Muscle of leg (tissue), 11 donors: Measurements from ENCODE around the gene C19orf73. TPM values are rescaled to one million over a fixed set of nuclear protein-coding genes. Genes with fewer than 3 reads are reported as not detected.
"Not testable (repeated sequence)": the region's sequence is repeated elsewhere in the genome, so short reads cannot be mapped to it uniquely, and the experiment has no call there.

Source experiments
- DNase-seq: peaks from one replicate; pipeline ENCODE4 v3.0.0; 2013
- H3K27ac ChIP-seq: one replicate; pipeline ENCODE4 v1.5.1; 2013; ENCODE audit warnings: mild to moderate bottlenecking, low read length, control low read depth
- H3K27me3 ChIP-seq: one replicate; pipeline ENCODE4 v1.6.1; 2013; ENCODE audit warnings: low read length; ENCODE audit not compliant: control insufficient read depth, insufficient read depth
- H3K36me3 ChIP-seq: one replicate; pipeline ENCODE4 v1.6.1; 2013; ENCODE audit warnings: low read length; ENCODE audit not compliant: control insufficient read depth, insufficient read depth
- H3K4me1 ChIP-seq: one replicate; pipeline ENCODE4 v1.6.1; 2013; ENCODE audit warnings: low read length; ENCODE audit not compliant: control insufficient read depth, insufficient read depth
- H3K4me3 ChIP-seq: one replicate; pipeline ENCODE4 v1.5.1; 2013; ENCODE audit warnings: low read length, control low read depth
- H3K9me3 ChIP-seq: replicated peaks from 2 replicates; pipeline ENCODE4 v1.6.1; 2013; ENCODE audit warnings: low read depth, low read length; ENCODE audit not compliant: control insufficient read depth
- WGBS: methylation state at CpG from one replicate; pipeline ENCODE4 v1.1.5; 2013; ENCODE audit warnings: missing lambda C conversion rate; ENCODE audit not compliant: insufficient coverage; 5-methylcytosine and 5-hydroxymethylcytosine counted together
- polyA plus RNA-seq, 8 donors: library from polyadenylated mRNA; unstranded; fragments of 120-200 nt; gene quantifications; one replicate each; pipeline versions ENCODE4 v1.2.1 to v1.2.3, GENCODE V29; 2013; ENCODE audit warnings: inconsistent platforms in 1 of 8, low replicate concordance in 1 of 8; ENCODE audit not compliant: insufficient read length in 8 of 8, insufficient read depth in 1 of 8
- total RNA-seq: library from RNA; stranded (reverse); fragments of 120-200 nt; gene quantifications from one replicate; pipeline ENCODE4 v1.2.4, GENCODE V29; 2013

C19orf73 gene
- total and polyA plus RNA-seq, 9 donors: 0.33 to 1.2 (median 0.69) TPM

- not testable (repeated sequence) for H3K36me3 ChIP-seq, H3K9me3 ChIP-seq, H3K4me3 ChIP-seq, H3K27ac ChIP-seq, DNase-seq
- Histone ChIP-seq H3K27me3 (peaks cover 15% of the 10 kb centered on the region), H3K4me1 (peaks cover 25% of the 10 kb centered on the region)
- 83% methylated on average over 11 of the region's 11 CpGs for WGBS
These were observed 4.3 kb upstream of the C19orf73 start for GRCh38 chr19:49123285-49123684.

GRCh38 chr19:49121841-49122240, 2.9 kb upstream of the C19orf73 start:
- H3K27ac ChIP-seq, H3K36me3 ChIP-seq, DNase-seq, H3K9me3 ChIP-seq, H3K4me3 ChIP-seq: not testable (repeated sequence)
- H3K4me1 ChIP-seq: peaks cover 27% of the 10 kb centered on the region
- peaks cover 15% of the 10 kb centered on the region for H3K27me3 ChIP-seq
- 78% methylated on average over 5 of the region's 10 CpGs for WGBS

- WGBS: 80% methylated on average over 1 of the region's 2 CpGs
- Histone ChIP-seq H3K4me1 (peaks cover 27% of the 10 kb centered on the region), H3K27ac (no peak overlapping the region)
These were observed 1.9 kb upstream of the C19orf73 start for GRCh38 chr19:49120868-49121267.

DNA sequence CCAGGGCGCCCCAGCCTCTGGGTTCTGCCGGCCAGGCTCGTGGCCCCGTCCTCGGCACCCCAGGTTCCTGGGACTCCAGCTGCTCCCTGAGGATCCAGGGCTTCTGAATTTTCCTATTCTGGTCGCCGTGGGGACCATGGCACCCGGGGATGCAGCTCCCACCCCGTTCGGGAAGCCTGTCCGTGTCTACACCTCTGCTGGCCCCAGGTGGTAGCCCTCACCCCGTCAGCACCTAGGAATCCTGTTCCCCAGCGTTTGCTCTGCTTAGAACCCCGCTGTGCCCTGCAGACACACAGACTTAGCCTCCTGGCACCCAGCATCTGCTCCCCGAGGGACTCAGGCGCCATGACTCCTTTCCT, 1.4 kb upstream of the C19orf73 start:
- Histone ChIP-seq H3K27ac (no peak overlapping the region), H3K9me3 (no peaks in the 10 kb centered on the region), H3K36me3 (peaks cover 4% of the 10 kb centered on the region), H3K27me3 (peaks cover 15% of the 10 kb centered on the region), H3K4me1 (peaks cover 25% of the 10 kb centered on the region), H3K4me3 (no peak overlapping the region)
- WGBS: 7% methylated on average over 16 of the region's 16 CpGs
- no peak for DNase-seq

More at GRCh38 chr19:49120868-49121267, 1.9 kb upstream of the C19orf73 start:
- Histone ChIP-seq H3K27me3 (peaks cover 15% of the 10 kb centered on the region), H3K36me3 (peaks cover 4% of the 10 kb centered on the region), H3K9me3 (no peaks in the 10 kb centered on the region), H3K4me3 (no peak overlapping the region)
- no peak for DNase-seq

DNA sequence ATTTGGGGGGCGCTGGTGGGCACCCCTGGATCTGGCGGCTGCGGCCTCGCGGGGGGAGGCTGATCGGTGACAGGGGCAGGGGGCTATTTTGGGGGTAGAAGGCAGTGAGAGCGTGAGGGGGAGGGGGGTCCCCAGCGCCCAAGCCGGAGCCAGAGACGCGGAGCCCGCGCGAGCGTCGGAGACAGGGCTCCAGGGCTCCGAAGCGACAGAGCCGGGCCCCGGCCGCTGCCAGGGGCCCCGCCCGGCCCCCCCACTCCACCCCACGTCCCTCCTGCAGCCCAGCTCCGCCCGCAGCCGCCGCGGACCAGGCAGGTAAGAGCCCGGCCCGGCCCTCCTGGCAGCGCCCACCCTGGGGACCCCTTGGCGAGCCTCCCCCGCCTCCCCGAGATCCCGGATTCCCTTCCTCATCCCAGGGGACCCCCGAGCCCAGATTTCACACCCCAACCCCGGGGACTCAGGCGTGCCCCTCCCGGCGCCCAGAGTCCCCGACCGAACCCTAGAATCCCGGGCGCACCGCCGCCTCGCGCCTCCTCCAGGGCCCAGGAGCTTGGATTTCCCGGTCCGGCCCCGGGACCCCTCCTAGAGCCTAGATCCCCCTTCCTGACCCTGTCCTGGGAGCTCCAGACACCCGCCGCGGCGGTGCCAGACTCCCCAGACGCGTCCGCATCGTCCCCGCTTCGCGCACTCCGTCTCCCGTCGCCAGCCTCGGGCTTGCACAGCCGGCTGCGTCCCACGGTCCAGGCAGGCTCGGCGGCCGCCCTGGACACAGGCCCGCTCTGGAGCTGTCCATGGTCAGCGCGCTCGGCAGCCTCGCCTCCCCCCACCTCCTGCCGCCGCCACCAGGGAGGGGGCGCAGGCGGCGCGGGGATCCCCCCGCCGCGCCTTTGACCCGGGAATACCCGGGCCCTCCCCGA, 725 bp upstream of the C19orf73 start, which contains the start of gene PPFIA3:
TSS of gene PPFIA3 (plus strand) at position 134 of the 914 bp plus-strand sequence. CDS start 8,330 bp downstream, outside the sequence.
- Histone ChIP-seq H3K27ac (peak within 1 kb of the TSS; percentile 95), H3K9me3 (no peaks in the 10 kb centered on the region), H3K36me3 (peaks cover 4% of the 10 kb centered on the region), H3K27me3 (peaks cover 13% of the 10 kb centered on the region), H3K4me1 (peaks cover 25% of the 10 kb centered on the region), H3K4me3 (peak within 1 kb of the TSS; percentile 89)
- WGBS: under 1% methylated on average over 79 of the region's 90 CpGs
- peak; percentile 76 for DNase-seq

- WGBS: 71% methylated on average over 23 of the region's 26 CpGs
- DNase-seq: no peak
- Histone ChIP-seq H3K4me1 (peaks cover 34% of the 10 kb centered on the region), H3K27ac (peak overlapping the region; percentile 95), H3K4me3 (peak overlapping the region; percentile 89), H3K9me3 (no peaks in the 10 kb centered on the region), H3K27me3 (peaks cover 13% of the 10 kb centered on the region), H3K36me3 (peaks cover 4% of the 10 kb centered on the region)
These were observed 1.0 kb downstream of the C19orf73 start for GRCh38 chr19:49117677-49118564.

GRCh38 chr19:49116544-49116943, 2.4 kb downstream of the C19orf73 start:
- no CpG with 5 or more reads among the region's 1 CpG for WGBS
- H3K36me3 ChIP-seq: peaks cover 4% of the 10 kb centered on the region
- no peak overlapping the region for H3K27ac ChIP-seq
- peaks cover 34% of the 10 kb centered on the region for H3K4me1 ChIP-seq
- peaks cover 13% of the 10 kb centered on the region for H3K27me3 ChIP-seq
- DNase-seq: no peak
- no peak overlapping the region for H3K4me3 ChIP-seq
- no peaks in the 10 kb centered on the region for H3K9me3 ChIP-seq

DNA sequence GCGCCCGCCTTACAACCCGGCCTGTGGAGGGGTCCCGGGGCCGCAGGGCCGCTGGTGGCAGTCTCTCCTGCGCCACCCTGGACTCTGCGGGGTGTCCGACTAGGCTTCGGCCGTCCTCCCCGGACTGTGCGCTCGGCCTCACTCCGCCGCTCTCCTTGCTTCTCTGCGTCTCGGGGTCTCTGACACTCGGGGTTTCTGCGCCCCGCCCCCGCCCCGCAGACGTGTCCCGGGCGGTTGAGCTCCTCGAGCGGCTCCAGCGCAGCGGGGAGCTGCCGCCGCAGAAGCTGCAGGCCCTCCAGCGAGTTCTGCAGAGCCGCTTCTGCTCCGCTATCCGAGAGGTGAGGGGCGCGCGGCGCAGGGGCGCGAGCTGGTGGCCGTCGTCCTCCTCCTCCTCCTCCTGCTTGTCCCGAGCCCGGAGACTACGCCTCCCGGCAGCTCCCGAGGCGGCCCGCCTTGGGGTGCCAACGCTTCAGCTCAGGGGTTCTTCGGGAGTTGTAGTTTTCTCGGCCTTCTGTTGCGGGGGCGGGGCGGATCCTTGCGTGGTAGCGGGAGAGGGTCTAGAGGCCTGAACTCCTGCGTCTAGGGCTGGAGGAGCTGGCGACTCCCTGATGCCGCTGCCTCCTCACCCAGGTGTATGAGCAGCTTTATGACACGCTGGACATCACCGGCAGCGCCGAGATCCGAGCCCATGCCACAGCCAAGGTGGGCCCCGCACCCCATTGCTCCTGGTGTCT, 4.1 kb downstream of the C19orf73 start:
- Histone ChIP-seq H3K9me3 (no peaks in the 10 kb centered on the region), H3K27ac (peak overlapping the region; percentile 67), H3K4me3 (peak overlapping the region; percentile 73), H3K27me3 (peaks cover 2% of the 10 kb centered on the region), H3K4me1 (peaks cover 33% of the 10 kb centered on the region), H3K36me3 (peaks cover 7% of the 10 kb centered on the region)
- DNase-seq: peak; percentile 84
- WGBS: 4% methylated on average over 53 of the region's 68 CpGs

GRCh38 chr19:49113762-49114629, 4.9 kb downstream of the C19orf73 start, which contains the start of gene LIN7B:
Gene LIN7B (plus strand): TSS chr19:49114370. CDS start chr19:49114405, 35 bp downstream.
- no peaks in the 10 kb centered on the region for H3K9me3 ChIP-seq
- WGBS: under 1% methylated on average over 63 of the region's 66 CpGs
- peak within 1 kb of the TSS; percentile 67 for H3K27ac ChIP-seq
- peak within 1 kb of the TSS; percentile 73 for H3K4me3 ChIP-seq
- DNase-seq: peak; percentile 75
- H3K27me3 ChIP-seq: no peaks in the 10 kb centered on the region
- H3K36me3 ChIP-seq: peaks cover 14% of the 10 kb centered on the region
- H3K4me1 ChIP-seq: peaks cover 27% of the 10 kb centered on the region
